HG03378 (cell line): ENCODE data around the gene MAP3K2.

Experiments used
- ATAC-seq: cut with Tn5 transposase; IDR thresholded peaks from one replicate; pipeline ENCODE4 v1.9.1; 2021; ENCODE audit warnings: mild to moderate bottlenecking, moderate library complexity; ENCODE audit not compliant: unreplicated experiment

Gene MAP3K2

GRCh38 chr2:127308586-127309138, 79.1 kb downstream of the MAP3K2 start:
- no peak for ATAC-seq

- ATAC-seq: no peak
Measured at GRCh38 chr2:127305990-127306585, 81.7 kb downstream of the MAP3K2 start.

GRCh38 chr2:127302168-127302567, 85.6 kb downstream of the MAP3K2 start:
- no peak for ATAC-seq

GRCh38 chr2:127293748-127294562, 93.8 kb downstream of the MAP3K2 start, which contains the start of gene ERCC3:
ERCC3 (minus strand) TSS chr2:127294144; CDS start chr2:127294081, 63 bp downstream.
- peak; percentile 95 for ATAC-seq

GRCh38 chr2:127293386-127293747, 94.4 kb downstream of the MAP3K2 start:
- no peak for ATAC-seq

- ATAC-seq: no peak
Measured at GRCh38 chr2:127288274-127288673, 99.5 kb downstream of the MAP3K2 start.

- no peak for ATAC-seq
Measured at GRCh38 chr2:127283275-127283674, 104.5 kb downstream of the MAP3K2 start.

- ATAC-seq: no peak
Measured at GRCh38 chr2:127280693-127281092, 107.1 kb downstream of the MAP3K2 start.

GRCh38 chr2:127279781-127280180, 108.0 kb downstream of the MAP3K2 start:
- no peak for ATAC-seq

GRCh38 chr2:127278959-127279358, 108.8 kb downstream of the MAP3K2 start:
- ATAC-seq: no peak

GRCh38 chr2:127277028-127277427, 110.7 kb downstream of the MAP3K2 start:
- ATAC-seq: no peak

- ATAC-seq: no peak
Measured at GRCh38 chr2:127275789-127276188, 112.0 kb downstream of the MAP3K2 start.

- ATAC-seq: no peak
Measured at GRCh38 chr2:127275356-127275755, 112.4 kb downstream of the MAP3K2 start.

GRCh38 chr2:127270663-127271062, 117.1 kb downstream of the MAP3K2 start:
- no peak for ATAC-seq

- ATAC-seq: no peak
Measured at GRCh38 chr2:127261804-127262406, 125.9 kb downstream of the MAP3K2 start.

- ATAC-seq: no peak
Measured at GRCh38 chr2:127259355-127259754, 128.4 kb downstream of the MAP3K2 start.

GRCh38 chr2:127256866-127257265, 130.9 kb downstream of the MAP3K2 start:
- ATAC-seq: no peak

- ATAC-seq: no peak
Measured at GRCh38 chr2:127256381-127256780, 131.4 kb downstream of the MAP3K2 start.

GRCh38 chr2:127255721-127256120, 132.1 kb downstream of the MAP3K2 start:
- no peak for ATAC-seq

GRCh38 chr2:127255146-127255545, 132.6 kb downstream of the MAP3K2 start:
- ATAC-seq: no peak

- ATAC-seq: no peak
Measured at GRCh38 chr2:127254386-127254981, 133.3 kb downstream of the MAP3K2 start.
